ENCODE data around the gene PLA2G4E. TPM values are rescaled to one million over a fixed set of nuclear protein-coding genes. Genes with fewer than 3 reads are reported as not detected.

PLA2G4E gene
- total RNA-seq, 4 donors from 2014 or later, result not detected

DNA sequence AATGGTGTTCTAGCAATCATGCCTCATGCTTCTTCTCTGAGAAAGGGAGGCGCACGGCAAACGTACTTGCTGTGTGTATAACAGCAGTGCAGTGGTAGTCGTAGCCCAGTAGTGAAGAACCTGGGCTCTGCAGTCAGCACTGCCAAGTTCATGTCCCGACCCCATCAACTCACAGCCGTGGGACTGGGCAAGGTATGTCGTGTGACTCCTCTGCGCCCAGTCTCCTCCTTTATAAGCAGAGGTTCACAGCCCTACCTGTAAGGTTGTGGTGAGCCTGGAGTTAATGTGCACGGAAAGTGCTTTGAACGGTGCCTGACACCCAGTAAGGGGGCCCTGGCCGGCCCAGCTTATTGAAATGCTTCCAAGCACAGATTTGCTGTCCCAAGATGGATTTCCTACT is 75.1 kb downstream of the PLA2G4E start:
- Histone ChIP-seq H3K4me1 (peaks cover 17 to 42% of the 10 kb centered on the region in 2 donors), H3K9me3 (no peaks in the 10 kb centered on the region), H3K27me3 (no peaks in the 10 kb centered on the region), H3K36me3 (no peaks in the 10 kb centered on the region), H3K27ac (no peak overlapping the region), H3K4me3 (replicated peaks in 1 of 3) (no peak overlapping the region)
- TF ChIP-seq, protein P1, sequence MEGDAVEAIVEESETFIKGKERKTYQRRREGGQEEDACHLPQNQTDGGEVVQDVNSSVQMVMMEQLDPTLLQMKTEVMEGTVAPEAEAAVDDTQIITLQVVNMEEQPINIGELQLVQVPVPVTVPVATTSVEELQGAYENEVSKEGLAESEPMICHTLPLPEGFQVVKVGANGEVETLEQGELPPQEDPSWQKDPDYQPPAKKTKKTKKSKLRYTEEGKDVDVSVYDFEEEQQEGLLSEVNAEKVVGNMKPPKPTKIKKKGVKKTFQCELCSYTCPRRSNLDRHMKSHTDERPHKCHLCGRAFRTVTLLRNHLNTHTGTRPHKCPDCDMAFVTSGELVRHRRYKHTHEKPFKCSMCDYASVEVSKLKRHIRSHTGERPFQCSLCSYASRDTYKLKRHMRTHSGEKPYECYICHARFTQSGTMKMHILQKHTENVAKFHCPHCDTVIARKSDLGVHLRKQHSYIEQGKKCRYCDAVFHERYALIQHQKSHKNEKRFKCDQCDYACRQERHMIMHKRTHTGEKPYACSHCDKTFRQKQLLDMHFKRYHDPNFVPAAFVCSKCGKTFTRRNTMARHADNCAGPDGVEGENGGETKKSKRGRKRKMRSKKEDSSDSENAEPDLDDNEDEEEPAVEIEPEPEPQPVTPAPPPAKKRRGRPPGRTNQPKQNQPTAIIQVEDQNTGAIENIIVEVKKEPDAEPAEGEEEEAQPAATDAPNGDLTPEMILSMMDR (IDR thresholded peaks at IDR 0.05), result no peak
- no peak for TF ChIP-seq POLR2A (IDR thresholded peaks at IDR 0.05)
- 79 to 83% methylated on average over 11 of the region's 11 CpGs for WGBS, 2 donors
- intact Hi-C loops (cut with DNase I), result no loop called here
- no peak for DNase-seq

DNA sequence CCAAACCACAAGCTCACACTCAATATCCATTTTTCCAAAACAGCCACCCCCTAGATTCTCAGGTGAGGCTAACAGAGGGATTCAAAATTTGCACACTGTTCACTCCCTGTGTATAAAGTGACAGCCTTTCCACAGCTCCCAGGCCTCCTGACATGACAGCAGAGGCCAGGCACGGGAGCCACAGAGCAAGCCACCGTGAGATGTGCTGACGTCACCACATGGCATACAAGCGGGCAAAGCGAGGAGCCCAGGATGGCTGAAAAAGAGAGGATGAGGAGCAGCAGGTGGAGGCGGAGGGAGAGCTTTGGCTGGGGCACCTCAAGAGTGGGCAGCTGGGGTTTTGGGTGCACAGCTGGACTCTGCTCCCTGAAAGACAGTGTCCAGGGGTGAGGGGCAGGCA is 75.6 kb downstream of the PLA2G4E start:
- WGBS, 2 donors, result 90 to 97% methylated on average over 6 of the region's 6 CpGs
- DNase-seq, result no peak
- Histone ChIP-seq H3K4me3 (replicated peaks in 1 of 3) (no peak overlapping the region), H3K27me3 (no peaks in the 10 kb centered on the region), H3K9me3 (no peaks in the 10 kb centered on the region), H3K36me3 (peaks cover 0 to 2% of the 10 kb centered on the region in 2 donors), H3K4me1 (peaks cover 12 to 37% of the 10 kb centered on the region in 2 donors), H3K27ac (no peak overlapping the region)
- intact Hi-C loops (cut with DNase I), result no loop called here
- TF ChIP-seq, protein P1 (IDR thresholded peaks at IDR 0.05), result no peak
- no peak for TF ChIP-seq POLR2A (IDR thresholded peaks at IDR 0.05)

DNA sequence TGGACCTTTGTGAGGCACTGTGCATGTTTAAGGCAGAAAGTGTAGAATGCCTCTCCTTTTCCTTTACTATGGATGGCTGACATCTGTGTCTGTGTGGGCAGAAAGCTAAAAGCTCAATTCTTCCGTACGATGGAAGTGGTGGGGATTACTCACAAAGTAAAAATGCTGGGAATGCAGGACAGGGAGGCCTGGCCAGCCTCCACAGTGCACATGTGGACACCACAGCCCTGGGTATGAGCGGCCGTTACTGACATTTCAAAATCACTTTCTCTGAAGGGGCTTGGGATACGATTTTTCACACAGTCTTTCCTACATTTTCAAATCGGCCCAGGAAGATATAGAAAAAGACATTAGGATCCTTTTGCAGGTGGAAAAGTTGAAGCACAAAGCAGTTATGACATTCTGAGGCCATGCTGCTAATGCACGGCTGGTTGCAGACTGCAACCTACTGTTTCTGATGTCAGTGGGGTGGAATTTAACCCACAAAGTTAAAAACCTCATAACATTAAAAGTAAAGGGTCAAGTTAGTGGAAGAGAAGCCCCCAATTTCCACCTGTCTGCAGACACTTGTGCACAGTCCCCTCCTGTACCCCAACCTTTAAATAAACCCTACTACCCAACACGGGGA is 76.4 kb downstream of the PLA2G4E start:
- H3K4me1 ChIP-seq, result peaks cover 5 to 29% of the 10 kb centered on the region in 2 donors
- H3K27ac ChIP-seq, result peak overlapping the region in 2 of 3 donors; percentile 18 to 62
- peak in 1 of 2 donors; percentile 52 for DNase-seq
- H3K4me3 ChIP-seq (replicated peaks in 1 of 3), result no peak overlapping the region
- no peaks in the 10 kb centered on the region for H3K9me3 ChIP-seq
- TF ChIP-seq, protein P1 (IDR thresholded peaks at IDR 0.05), result no peak
- TF ChIP-seq POLR2A (IDR thresholded peaks at IDR 0.05), result no peak
- H3K27me3 ChIP-seq, result no peaks in the 10 kb centered on the region
- peaks cover 0 to 5% of the 10 kb centered on the region in 2 donors for H3K36me3 ChIP-seq
- intact Hi-C loops (cut with DNase I), result no loop called here
- WGBS, 2 donors, result 74 to 75% methylated on average over 8 of the region's 8 CpGs

DNA sequence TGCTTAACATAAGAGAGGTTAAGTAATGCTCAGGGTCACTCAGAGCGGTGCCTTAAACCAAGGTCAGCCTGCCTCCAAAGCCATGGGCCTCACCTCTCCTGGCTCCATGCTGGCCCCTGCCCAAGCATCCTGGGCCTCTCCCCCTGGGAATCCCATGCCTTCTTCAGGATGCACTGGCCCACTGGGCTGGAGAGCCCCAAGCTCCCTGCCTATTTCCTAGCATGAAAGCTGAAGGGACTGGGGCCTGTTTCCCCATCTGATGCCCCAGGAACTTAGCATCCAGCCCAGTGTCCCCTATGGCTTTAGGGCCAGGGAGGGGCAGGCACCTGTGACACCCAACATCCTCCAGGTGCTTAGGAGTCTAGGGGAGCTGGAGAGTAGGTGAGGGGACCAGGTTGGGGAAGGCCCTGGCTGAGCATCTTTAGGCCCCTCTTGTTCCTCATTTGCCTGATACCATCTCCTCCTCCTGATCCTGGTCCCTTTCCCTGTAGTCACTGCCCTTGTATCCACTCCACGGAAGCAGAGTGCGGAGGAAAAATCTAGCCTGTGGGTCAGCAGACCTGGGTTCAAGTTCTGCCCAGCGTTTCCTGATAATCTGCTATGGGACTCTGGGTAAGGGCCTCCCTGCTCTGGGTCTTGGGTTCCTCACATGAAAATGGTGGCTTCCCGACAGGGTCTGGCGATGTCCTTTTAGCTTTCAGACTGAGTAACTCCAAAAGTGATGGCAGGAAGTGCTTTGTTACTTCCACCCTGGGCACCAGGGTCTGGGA is 77.1 kb downstream of the PLA2G4E start:
- WGBS, 2 donors, result 90 to 96% methylated on average over 6 of the region's 6 CpGs

More for the DNA sequence above, 77.1 kb downstream of the PLA2G4E start:
- TF ChIP-seq POLR2A (IDR thresholded peaks at IDR 0.05), result no peak
- TF ChIP-seq, protein P1 (IDR thresholded peaks at IDR 0.05), result no peak
- no peak overlapping the region for H3K4me3 ChIP-seq (replicated peaks in 1 of 3)
- peaks cover 0 to 5% of the 10 kb centered on the region in 2 donors for H3K36me3 ChIP-seq
- no peak for DNase-seq
- H3K27me3 ChIP-seq, result no peaks in the 10 kb centered on the region
- peaks cover 5 to 23% of the 10 kb centered on the region in 2 donors for H3K4me1 ChIP-seq
- H3K27ac ChIP-seq, result peak overlapping the region in 2 of 3 donors; percentile 18 to 62
- H3K9me3 ChIP-seq, result no peaks in the 10 kb centered on the region
- intact Hi-C loops (cut with DNase I), result no loop called here
